RPMI7951 (cell line): ENCODE results near the gene ITSN1. TPM values are rescaled to one million over a fixed set of nuclear protein-coding genes. Genes with fewer than 3 reads are reported as not detected.

Experiments used
- DNase-seq: peaks from one replicate; pipeline ENCODE4 v3.0.0-alpha.2; 2012; ENCODE audit warnings: low read depth
- total RNA-seq: library from RNA; depleted of rRNA; stranded (reverse); fragments of >200 nt; shearing (Covaris generic); gene quantifications from 2 replicates; pipeline ENCODE4 v1.2.3, GENCODE V29; 2014

ITSN1 gene
- total RNA-seq, 1 experiment from 2014 or later: 25.8 TPM

- no peak for DNase-seq
These were observed 169.1 kb downstream of the ITSN1 start for GRCh38 chr21:33811167-33812010.

DNA sequence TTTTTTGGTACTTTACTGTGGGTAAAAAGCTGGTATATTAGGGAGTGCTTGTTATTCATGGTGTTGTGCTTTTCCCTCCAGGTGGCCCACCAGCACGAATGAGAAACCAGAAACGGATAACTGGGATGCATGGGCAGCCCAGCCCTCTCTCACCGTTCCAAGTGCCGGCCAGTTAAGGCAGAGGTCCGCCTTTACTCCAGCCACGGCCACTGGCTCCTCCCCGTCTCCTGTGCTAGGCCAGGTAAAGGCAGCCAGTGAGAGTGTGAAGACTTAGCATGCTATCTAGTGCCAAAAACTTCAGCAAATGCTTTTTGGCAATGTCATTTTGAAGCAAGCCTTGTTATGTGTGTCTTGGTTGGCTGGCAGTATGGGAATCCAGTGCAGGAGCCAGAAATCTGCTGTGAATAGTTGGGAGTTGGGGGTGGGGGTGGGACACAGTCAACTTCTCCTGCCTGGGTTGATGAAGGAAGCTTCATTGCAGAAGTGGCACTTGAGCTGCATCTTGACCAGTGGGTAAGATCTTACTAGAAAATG lies 171.6 kb downstream of the ITSN1 start:
- no peak for DNase-seq

GRCh38 chr21:33815143-33815707 lies 172.9 kb downstream of the ITSN1 start:
- DNase-seq: no peak

GRCh38 chr21:33816174-33816573 lies 173.9 kb downstream of the ITSN1 start:
- DNase-seq: no peak

GRCh38 chr21:33817138-33817537 lies 174.8 kb downstream of the ITSN1 start:
- no peak for DNase-seq

GRCh38 chr21:33817663-33818451 lies 175.6 kb downstream of the ITSN1 start:
- DNase-seq: peak; percentile 84

GRCh38 chr21:33820230-33820770 lies 178.0 kb downstream of the ITSN1 start:
- no peak for DNase-seq

DNA sequence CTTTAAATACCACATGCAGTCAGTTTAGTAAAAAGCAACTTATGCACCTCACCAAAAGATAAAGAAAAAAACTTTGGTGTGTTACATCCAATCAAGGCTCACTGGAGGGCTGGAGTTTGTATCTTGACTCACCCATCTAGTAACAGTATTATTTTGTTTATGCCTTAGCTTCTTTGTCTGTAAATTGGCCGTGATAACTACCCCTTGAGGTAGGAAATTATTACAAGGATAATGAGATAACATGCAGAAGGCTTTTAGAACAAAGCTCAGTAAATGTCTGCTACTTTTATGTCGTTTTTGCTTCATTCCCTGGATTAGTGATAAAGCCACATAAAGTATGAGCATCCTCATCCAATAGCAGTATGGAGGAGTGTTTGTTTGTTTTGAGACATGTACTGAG lies 178.5 kb downstream of the ITSN1 start:
- DNase-seq: no peak

DNA sequence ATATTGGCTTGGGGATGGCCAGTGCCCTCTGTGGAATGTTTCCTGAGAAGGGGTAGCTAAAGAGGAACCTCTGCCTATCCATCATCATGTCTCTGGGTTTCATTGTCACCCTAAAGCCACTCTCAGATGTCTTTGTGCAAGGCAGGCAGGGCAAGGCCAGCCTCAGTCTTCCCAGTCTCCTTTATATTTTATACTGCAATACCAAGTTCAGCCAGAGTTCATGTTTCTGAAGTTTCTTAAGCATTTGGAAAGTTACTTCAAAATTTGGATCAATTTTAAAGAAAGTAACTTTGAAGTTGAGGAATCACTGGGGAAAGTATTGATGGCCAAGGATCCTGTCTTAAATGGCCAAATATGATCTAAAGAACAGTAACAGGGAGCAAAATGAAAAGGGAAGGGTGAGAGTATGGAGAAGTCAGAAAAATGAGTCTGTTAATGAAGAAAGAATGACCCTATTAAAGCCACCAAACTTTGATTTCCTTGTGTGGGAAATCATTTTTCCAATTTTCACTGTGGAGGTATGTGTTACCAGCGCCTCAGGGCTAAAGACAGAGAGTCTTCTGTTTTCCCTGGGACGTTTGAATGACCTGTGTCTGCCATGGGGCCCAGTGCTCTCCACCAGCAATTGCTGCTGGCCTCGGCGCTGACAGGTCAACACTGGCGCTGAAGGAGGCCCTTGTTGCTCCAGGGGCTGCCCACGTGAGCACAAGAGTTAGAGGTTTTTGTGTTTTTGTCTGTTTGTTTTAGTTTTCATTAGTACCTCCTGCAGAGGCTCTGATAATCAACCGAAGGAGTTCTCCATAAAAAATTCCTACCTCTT lies 179.4 kb downstream of the ITSN1 start:
- peak; percentile 41 for DNase-seq

GRCh38 chr21:33824156-33824941 lies 182.0 kb downstream of the ITSN1 start:
- no peak for DNase-seq

DNA sequence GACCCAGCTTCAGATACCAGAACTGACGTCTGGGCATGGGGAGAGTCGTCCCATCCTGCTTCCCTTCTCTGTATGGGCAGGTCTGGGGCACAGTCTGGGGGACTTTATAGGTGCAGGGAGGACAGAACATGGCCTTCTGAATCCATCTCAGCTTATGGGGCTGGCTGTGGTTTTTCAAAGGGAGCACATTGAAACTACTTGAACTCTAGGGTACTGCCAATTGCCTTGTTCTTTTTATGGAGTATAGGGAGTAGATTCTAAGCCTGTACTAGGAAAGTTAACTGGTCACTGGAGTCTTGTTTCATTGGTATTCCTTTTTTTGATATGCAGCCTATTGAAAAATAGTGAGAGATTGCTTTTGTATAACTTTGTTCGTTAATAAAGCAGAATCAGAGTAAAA lies 183.1 kb downstream of the ITSN1 start:
- DNase-seq: no peak

GRCh38 chr21:33825915-33826314 lies 183.6 kb downstream of the ITSN1 start:
- peak; percentile 47 for DNase-seq

DNA sequence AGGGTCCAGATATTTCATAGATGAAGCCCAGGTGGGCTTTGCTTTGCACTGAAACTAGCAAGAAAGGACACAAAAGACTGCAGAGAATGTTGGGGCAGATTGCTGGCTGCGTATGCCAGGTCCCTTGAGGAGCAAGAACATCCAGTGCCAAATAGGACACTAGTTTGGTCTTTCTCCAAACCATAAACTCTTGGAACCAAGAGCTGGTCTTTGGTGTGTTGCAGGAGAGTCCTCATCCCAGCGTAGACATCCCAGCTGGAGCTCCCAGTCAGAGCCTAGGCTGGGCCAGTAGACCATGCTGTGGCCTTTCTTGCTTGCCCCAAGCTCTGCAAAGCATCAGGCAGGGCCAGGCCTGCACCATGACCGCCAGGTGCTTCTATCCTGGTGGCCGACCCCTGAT lies 185.8 kb downstream of the ITSN1 start:
- DNase-seq: no peak

GRCh38 chr21:33828577-33828976 lies 186.3 kb downstream of the ITSN1 start:
- no peak for DNase-seq

GRCh38 chr21:33829844-33830243 lies 187.5 kb downstream of the ITSN1 start:
- DNase-seq: no peak

DNA sequence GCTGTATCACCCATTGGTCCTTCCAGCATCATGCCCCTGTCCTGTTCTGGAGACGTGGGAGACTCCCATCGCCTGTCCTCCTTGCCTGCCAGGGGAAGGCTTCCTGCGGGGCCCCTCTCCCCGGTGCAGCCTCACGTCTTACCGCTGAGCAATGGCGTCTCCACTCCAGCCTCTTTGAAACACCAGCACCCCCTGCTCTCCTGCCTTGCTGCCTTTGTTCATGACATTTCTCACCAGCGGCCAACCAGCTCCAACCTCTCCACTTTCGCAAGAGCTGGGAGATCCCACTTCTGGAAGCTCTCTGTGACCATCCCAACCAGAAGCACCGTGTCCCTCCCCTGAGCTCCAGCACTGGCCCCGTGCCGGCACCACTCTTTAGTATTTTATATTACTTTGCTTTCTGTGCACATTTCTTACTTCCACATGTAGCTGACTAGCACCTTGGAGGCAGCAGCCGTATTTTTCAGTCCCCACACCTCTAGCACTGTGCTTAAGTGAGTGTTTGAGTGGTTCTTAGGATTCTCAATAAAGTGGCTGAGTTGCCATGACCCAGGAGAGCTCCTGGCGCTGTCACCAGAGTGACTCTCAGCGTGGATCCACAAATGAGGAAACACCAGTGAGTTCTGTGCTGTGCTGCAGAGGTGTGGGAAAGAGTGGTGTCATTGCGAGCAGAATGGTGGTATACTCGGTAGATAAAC lies 189.8 kb downstream of the ITSN1 start:
- DNase-seq: no peak

DNA sequence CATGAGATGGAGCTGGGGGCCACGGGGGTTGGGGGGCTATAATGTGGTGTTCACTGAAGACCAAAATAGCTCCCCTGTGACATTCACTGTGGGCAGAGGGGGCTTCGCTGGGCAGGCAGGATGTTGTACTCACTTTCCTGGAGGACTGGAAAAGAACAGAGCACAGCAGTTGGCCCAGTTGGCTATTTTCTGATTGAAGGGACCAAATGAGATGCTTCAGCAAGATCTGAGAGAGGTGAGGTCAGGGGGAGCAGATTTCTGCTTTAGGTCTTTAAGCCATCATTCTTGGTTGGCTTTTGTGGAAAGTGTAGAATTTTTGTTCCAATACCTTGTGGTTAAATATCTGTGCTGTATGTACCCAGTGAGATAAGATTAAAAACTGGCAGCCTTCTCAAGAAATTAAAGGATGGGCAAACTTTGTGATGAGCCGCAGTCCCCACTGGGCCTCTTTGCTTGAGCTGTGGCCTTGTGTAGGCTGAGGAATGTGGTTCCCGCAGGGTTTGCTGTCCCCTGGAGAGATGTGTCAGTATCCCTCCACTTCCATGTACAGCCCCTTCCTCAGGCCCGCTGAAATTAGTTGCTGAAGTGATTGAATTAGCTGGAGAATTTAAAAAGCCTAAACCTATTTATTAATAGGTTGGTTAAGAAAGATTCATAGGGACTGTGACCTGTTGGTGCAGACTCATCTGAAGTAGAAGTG lies 192.7 kb downstream of the ITSN1 start:
- no peak for DNase-seq

DNA sequence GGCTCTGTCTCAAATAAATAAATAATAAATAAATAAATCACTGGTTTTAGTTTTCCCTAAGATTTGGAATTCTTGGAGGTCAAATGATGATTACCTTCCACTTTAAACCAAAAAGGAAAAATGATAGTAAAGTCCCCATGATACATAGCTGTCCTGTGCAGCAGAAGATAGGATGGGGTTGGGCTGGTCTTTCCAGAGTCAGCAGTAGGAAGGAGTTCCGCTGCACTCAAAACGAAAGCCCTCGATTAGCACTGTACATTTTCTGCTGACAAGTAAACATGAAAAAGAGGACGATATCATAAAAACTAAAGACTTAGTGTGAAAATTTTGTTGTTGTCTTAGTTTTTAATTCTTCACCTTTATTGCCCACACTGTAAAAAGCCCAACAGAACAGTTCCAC lies 193.6 kb downstream of the ITSN1 start:
- DNase-seq: no peak

DNA sequence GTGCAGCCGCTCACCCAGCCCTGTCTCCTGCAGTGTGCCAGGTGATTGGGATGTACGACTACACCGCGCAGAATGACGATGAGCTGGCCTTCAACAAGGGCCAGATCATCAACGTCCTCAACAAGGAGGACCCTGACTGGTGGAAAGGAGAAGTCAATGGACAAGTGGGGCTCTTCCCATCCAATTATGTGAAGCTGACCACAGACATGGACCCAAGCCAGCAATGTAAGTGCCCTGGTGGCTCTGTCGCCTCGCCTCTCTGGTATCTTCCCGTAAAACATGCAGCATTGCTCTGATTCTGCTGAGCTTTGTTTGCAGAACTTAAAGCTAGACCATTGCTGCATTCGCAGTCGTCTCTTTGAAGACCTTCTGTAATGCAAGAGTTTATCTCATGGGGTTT lies 194.1 kb downstream of the ITSN1 start:
- DNase-seq: peak; percentile 26
